Muscle of leg (tissue), 11 donors: ENCODE results near the gene PCDHGB2. TPM values are rescaled to one million over a fixed set of nuclear protein-coding genes. Genes with fewer than 3 reads are reported as not detected.
"Not testable (repeated sequence)": the region's sequence is repeated elsewhere in the genome, so short reads cannot be mapped to it uniquely, and the experiment has no call there.

Experiments
- DNase-seq: peaks from one replicate; pipeline ENCODE4 v3.0.0; 2013
- H3K27ac ChIP-seq: one replicate; pipeline ENCODE4 v1.5.1; 2013; ENCODE audit warnings: mild to moderate bottlenecking, low read length, control low read depth
- H3K27me3 ChIP-seq: one replicate; pipeline ENCODE4 v1.6.1; 2013; ENCODE audit warnings: low read length; ENCODE audit not compliant: control insufficient read depth, insufficient read depth
- H3K36me3 ChIP-seq: one replicate; pipeline ENCODE4 v1.6.1; 2013; ENCODE audit warnings: low read length; ENCODE audit not compliant: control insufficient read depth, insufficient read depth
- H3K4me1 ChIP-seq: one replicate; pipeline ENCODE4 v1.6.1; 2013; ENCODE audit warnings: low read length; ENCODE audit not compliant: control insufficient read depth, insufficient read depth
- H3K4me3 ChIP-seq: one replicate; pipeline ENCODE4 v1.5.1; 2013; ENCODE audit warnings: low read length, control low read depth
- H3K9me3 ChIP-seq: replicated peaks from 2 replicates; pipeline ENCODE4 v1.6.1; 2013; ENCODE audit warnings: low read depth, low read length; ENCODE audit not compliant: control insufficient read depth
- WGBS: methylation state at CpG from one replicate; pipeline ENCODE4 v1.1.5; 2013; ENCODE audit warnings: missing lambda C conversion rate; ENCODE audit not compliant: insufficient coverage; 5-methylcytosine and 5-hydroxymethylcytosine counted together
- polyA plus RNA-seq, 8 donors: library from polyadenylated mRNA; unstranded; fragments of 120-200 nt; gene quantifications; one replicate each; pipeline versions ENCODE4 v1.2.1 to v1.2.3, GENCODE V29; 2013; ENCODE audit warnings: inconsistent platforms in 1 of 8, low replicate concordance in 1 of 8; ENCODE audit not compliant: insufficient read length in 8 of 8, insufficient read depth in 1 of 8
- total RNA-seq: library from RNA; stranded (reverse); fragments of 120-200 nt; gene quantifications from one replicate; pipeline ENCODE4 v1.2.4, GENCODE V29; 2013

Gene PCDHGB2
- total and polyA plus RNA-seq, 9 donors, result 1.5 to 2.8 (median 1.8) TPM

DNA sequence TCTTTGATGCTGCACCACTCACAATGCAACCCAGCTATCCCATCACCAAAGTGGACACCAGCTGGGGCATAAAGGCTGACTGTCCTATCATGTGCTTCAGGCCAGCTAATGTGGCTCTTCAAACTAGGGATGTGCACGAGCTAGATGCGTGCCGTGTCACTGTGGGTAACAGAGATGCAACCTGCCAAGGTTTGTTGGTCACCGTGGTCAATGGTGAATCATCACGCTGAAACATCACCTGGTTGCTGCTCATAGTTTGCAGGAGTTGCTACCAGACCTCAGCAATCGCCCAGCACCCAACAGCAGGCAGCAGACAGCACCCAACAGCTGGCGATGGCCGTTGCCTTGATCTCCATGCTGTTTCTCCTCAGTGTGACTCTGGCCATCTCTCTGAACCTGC lies 31.6 kb upstream of the PCDHGB2 start:
- WGBS, result 81% methylated on average over 8 of the region's 8 CpGs
- Histone ChIP-seq H3K36me3 (no peaks in the 10 kb centered on the region), H3K27me3 (peaks cover 3% of the 10 kb centered on the region), H3K27ac (no peak overlapping the region), H3K4me3 (no peak overlapping the region), H3K9me3 (peaks cover 43% of the 10 kb centered on the region), H3K4me1 (no peaks in the 10 kb centered on the region)
- no peak for DNase-seq

DNA sequence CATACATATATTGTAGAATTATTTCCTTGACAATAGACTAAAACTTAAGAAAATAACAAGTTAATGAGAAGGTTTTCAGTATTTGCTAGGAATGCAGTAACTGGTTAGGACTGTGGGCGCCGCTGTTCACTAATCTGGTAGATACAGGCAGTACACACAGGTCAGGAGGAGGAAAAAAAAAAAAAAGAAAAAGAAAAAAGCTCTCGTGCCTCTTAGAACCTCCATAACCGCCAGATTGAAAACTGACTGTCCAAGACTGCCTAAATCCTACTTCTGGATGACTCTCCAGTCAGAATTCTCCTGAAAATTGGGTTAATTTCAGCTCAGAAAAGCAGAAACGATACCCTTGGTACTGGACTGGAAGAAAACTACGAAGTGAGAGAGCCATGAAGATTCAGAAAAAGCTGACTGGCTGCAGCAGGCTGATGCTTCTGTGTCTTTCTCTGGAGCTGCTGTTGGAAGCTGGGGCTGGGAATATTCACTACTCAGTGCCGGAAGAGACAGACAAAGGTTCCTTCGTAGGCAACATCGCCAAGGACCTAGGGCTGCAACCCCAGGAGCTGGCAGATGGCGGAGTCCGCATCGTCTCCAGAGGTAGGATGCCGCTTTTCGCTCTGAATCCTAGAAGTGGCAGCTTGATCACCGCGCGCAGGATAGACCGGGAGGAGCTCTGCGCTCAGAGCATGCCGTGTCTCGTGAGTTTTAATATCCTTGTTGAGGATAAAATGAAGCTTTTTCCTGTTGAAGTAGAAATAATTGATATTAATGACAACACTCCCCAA lies 29.3 kb upstream of the PCDHGB2 start, which contains the start of gene PCDHGA1:
PCDHGA1 (plus strand) TSS at position 216 of the 782 bp plus-strand sequence.
- peaks cover 3% of the 10 kb centered on the region for H3K27me3 ChIP-seq
- peak; percentile 2 for DNase-seq
- H3K4me1 ChIP-seq, result no peaks in the 10 kb centered on the region
- WGBS, result 26% methylated on average over 10 of the region's 21 CpGs
- H3K4me3 ChIP-seq, result no peak within 1 kb of the TSS
- H3K9me3 ChIP-seq, result peaks cover 47% of the 10 kb centered on the region
- H3K27ac ChIP-seq, result no peak within 1 kb of the TSS
- no peaks in the 10 kb centered on the region for H3K36me3 ChIP-seq

DNA sequence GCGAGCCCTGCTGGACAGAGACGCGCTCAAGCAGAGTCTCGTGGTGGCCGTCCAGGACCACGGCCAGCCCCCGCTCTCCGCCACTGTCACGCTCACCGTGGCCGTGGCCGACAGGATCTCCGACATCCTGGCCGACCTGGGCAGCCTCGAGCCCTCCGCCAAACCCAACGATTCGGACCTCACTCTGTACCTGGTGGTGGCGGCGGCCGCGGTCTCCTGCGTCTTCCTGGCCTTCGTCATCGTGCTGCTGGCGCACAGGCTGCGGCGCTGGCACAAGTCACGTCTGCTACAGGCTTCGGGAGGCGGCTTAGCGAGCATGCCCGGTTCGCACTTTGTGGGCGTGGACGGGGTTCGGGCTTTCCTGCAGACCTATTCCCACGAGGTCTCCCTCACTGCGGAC lies 27.2 kb upstream of the PCDHGB2 start:
- WGBS, result 52% methylated on average over 27 of the region's 39 CpGs
- H3K9me3 ChIP-seq, result peaks cover 40% of the 10 kb centered on the region
- not testable (repeated sequence) for H3K27ac ChIP-seq, H3K36me3 ChIP-seq, DNase-seq, H3K27me3 ChIP-seq, H3K4me1 ChIP-seq, H3K4me3 ChIP-seq

DNA sequence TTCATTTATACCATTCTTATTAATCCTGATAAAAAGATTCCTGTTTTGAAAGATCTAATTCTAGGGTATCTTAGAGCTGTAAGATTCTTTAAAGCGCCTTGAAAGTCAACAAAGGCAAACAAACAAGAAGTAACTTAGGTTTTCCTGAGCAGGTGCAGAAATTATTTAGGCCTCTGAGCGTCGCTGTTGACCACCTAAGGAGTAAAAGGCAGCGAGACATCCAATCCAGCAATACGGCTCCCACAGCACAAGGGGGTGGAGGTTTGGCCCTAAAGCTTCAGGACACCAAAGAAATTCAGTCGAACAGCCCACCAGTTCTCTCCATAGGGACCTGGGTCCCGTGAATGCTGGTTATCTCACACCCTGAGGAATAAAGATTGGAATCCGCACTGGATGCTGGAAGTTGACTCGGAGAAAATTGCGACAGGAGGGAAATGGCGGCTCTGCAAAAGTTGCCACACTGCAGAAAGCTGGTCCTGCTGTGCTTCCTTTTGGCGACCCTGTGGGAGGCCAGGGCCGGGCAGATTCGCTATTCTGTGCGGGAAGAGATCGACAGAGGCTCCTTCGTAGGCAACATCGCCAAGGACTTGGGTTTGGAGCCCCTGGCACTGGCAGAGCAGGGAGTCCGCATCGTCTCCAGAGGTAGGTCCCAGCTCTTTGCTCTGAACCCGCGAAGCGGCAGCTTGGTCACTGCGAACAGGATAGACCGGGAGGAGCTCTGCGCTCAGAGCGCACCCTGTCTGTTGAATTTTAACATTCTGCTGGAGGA lies 21.1 kb upstream of the PCDHGB2 start, which contains the start of gene PCDHGA2:
PCDHGA2 (plus strand) TSS at position 223 of the 769 bp plus-strand sequence.
- H3K9me3 ChIP-seq, result peaks cover 41% of the 10 kb centered on the region

DNA sequence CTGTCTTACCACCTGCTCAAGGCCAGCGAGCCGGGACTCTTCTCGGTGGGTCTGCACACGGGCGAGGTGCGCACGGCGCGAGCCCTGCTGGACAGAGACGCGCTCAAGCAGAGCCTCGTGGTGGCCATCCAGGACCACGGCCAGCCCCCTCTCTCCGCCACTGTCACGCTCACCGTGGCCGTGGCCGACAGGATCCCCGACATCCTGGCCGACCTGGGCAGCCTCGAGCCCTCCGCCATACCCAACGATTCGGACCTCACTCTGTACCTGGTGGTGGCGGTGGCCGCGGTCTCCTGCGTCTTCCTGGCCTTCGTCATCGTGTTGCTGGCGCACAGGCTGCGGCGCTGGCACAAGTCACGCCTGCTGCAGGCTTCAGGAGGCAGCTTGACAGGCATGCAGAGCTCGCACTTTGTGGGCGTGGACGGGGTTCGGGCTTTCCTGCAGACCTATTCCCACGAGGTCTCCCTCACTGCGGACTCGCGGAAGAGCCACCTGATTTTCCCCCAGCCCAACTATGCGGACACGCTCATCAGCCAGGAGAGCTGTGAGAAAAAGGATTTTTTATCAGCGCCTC lies 18.9 kb upstream of the PCDHGB2 start:
- H3K4me1 ChIP-seq, H3K4me3 ChIP-seq, H3K27ac ChIP-seq, DNase-seq, H3K27me3 ChIP-seq, H3K36me3 ChIP-seq: not testable (repeated sequence)
- WGBS, result 82% methylated on average over 25 of the region's 45 CpGs
- peaks cover 55% of the 10 kb centered on the region for H3K9me3 ChIP-seq

More for the DNA sequence above, 21.1 kb upstream of the PCDHGB2 start, which contains the start of gene PCDHGA2:
- no peaks in the 10 kb centered on the region for H3K4me1 ChIP-seq
- no peak within 1 kb of the TSS for H3K27ac ChIP-seq
- no peaks in the 10 kb centered on the region for H3K36me3 ChIP-seq
- peak within 1 kb of the TSS; percentile 14 for H3K4me3 ChIP-seq
- H3K27me3 ChIP-seq, result peaks cover 8% of the 10 kb centered on the region
- DNase-seq, result peak; percentile 38
- 15% methylated on average over 21 of the region's 27 CpGs for WGBS

DNA sequence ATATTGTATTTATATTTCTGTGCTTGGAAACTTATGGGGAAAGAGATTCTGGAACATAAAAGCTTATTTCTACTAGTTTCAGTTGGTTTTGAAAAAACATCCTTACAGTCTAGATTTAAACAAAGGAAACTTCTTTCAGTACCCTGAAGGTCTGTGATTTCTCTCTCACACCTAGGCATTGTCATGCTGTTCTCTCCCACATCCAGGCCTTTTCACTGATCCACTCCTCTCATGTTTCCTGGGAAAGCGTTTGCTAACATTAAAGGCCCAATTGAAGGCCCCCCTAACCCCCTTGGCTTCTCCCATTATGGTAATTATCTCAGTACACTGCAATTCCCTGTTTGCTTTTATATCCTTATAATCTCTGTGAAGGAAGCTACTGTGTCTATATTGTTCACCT lies 17.0 kb upstream of the PCDHGB2 start:
- no peak for DNase-seq
- no CpG with 5 or more reads among the region's 1 CpG for WGBS
- H3K27me3 ChIP-seq, result peaks cover 8% of the 10 kb centered on the region
- H3K4me1 ChIP-seq, result no peaks in the 10 kb centered on the region
- H3K36me3 ChIP-seq, result no peaks in the 10 kb centered on the region
- no peak overlapping the region for H3K4me3 ChIP-seq
- H3K27ac ChIP-seq, result no peak overlapping the region
- peaks cover 59% of the 10 kb centered on the region for H3K9me3 ChIP-seq

DNA sequence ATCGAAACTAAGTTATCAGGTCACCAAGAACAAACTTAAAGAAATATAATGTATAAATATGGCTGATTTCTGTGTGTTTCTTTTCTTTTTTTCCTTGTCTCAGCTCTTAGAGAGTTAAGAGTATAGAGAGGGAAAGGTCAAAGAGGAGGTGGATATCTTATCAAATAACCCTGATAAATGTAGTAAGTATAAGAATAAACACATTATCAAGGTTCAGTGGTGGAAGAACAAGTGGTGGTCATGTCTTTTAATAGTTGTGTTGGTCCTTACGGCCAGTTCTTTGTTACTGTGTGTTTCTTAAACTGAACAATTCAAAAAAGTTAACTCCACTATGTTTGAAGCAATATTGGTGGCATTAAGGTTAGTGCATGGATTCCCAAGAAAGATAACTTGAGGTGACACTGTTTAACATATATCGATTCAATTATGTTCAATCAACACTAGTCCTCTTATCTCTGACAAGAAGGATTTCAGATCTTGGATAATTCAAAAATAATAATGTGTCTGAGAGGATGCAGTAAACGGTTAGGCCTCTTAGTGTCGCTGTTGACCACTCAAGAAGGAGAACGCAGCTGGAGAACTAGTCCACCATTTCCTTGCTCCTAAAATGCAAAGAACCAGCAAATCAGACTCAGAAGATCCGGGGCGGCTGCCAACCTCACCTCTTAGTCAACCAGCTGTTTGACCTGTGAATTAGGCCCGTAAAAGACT lies 16.4 kb upstream of the PCDHGB2 start, which contains the start of gene PCDHGA3:
PCDHGA3 (plus strand) TSS at position 588 of the 711 bp plus-strand sequence. CDS start 205 bp downstream, outside the sequence.
- H3K9me3 ChIP-seq, result peaks cover 58% of the 10 kb centered on the region
- H3K4me3 ChIP-seq, result no peak within 1 kb of the TSS
- DNase-seq, result peak; percentile 18
- no peaks in the 10 kb centered on the region for H3K36me3 ChIP-seq
- 4% methylated on average over 4 of the region's 9 CpGs for WGBS
- no peaks in the 10 kb centered on the region for H3K4me1 ChIP-seq
- H3K27ac ChIP-seq, result no peak within 1 kb of the TSS
- peaks cover 8% of the 10 kb centered on the region for H3K27me3 ChIP-seq

DNA sequence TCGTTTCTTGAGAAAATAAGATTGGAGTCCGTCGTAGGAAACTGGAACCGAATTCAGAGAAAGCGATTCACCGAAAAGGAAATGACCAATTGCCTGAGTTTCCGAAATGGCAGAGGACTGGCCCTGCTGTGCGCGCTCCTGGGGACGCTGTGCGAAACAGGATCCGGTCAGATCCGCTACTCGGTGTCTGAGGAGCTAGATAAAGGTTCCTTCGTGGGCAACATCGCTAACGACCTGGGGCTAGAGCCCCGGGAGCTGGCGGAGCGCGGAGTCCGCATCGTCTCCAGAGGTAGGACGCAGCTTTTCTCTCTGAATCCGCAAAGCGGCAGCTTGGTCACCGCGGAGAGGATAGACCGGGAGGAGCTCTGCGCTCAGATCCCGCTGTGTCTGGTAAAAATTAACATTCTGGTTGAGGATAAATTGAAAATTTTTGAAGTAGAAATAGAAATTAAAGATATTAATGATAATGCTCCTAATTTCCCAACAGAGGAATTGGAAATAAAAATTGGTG lies 15.8 kb upstream of the PCDHGB2 start:
- no peaks in the 10 kb centered on the region for H3K36me3 ChIP-seq
- H3K4me1 ChIP-seq, result no peaks in the 10 kb centered on the region
- peaks cover 56% of the 10 kb centered on the region for H3K9me3 ChIP-seq
- H3K27ac ChIP-seq, result no peak overlapping the region
- H3K4me3 ChIP-seq, result no peak overlapping the region
- peaks cover 3% of the 10 kb centered on the region for H3K27me3 ChIP-seq
- WGBS, result 25% methylated on average over 29 of the region's 31 CpGs
- DNase-seq, result no peak

DNA sequence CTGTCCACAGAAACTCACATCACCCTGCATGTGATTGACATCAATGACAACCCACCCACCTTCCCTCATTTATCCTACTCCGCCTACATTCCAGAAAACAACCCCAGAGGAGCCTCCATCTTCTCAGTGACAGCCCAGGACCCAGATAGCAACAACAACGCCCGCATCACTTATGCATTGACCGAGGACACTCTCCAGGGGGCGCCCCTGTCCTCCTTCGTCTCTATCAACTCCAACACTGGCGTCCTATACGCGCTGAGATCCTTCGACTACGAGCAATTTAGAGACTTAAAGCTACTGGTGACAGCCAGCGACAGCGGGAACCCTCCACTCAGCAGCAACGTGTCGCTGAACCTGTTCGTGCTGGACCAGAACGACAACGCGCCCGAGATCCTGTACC lies 14.5 kb upstream of the PCDHGB2 start:
- WGBS, result 50% methylated on average over 13 of the region's 20 CpGs
- H3K36me3 ChIP-seq, result no peaks in the 10 kb centered on the region
- H3K27me3 ChIP-seq, result peaks cover 2% of the 10 kb centered on the region
- no peak for DNase-seq
- no peak overlapping the region for H3K27ac ChIP-seq
- H3K4me3 ChIP-seq, result no peak overlapping the region
- no peaks in the 10 kb centered on the region for H3K4me1 ChIP-seq
- H3K9me3 ChIP-seq, result peaks cover 49% of the 10 kb centered on the region
